HG02884 (cell line): ENCODE measurements around the gene MDH1.
"Not testable (repeated sequence)": the region's sequence is repeated elsewhere in the genome, so short reads cannot be mapped to it uniquely, and the experiment has no call there.

ENCODE experiments used
- ATAC-seq: cut with Tn5 transposase; IDR thresholded peaks from one replicate; pipeline ENCODE4 v1.9.1; 2021; ENCODE audit warnings: mild to moderate bottlenecking, moderate library complexity; ENCODE audit not compliant: unreplicated experiment

Gene MDH1

DNA sequence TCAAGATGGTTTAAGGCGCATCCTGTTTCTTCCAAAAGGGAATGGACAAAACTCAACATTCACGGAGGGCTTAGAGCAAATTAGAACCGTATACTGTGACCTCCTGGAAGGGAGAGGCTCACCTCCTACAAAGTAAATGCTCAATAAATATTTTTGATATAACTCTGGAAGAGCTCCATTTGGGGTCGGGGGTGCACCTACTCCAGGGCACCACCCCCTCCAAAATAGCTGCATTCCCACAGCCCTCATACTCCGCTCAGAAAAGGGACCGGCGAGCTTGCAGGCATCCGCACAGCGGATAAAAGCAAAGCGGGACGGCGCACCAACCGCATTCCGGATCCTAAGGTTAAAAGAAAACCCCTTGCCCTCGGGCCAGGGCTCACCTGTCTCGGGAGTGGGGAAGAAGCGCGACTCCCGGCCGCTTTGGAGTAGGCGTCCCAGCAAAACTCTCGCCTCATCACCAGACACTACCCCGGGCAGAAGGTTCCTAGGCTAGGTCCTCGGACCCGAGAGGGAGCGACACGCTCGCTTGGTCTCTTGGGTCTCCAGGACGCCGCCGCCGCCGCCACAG is 864 bp upstream of the MDH1 start:
- no peak for ATAC-seq

DNA sequence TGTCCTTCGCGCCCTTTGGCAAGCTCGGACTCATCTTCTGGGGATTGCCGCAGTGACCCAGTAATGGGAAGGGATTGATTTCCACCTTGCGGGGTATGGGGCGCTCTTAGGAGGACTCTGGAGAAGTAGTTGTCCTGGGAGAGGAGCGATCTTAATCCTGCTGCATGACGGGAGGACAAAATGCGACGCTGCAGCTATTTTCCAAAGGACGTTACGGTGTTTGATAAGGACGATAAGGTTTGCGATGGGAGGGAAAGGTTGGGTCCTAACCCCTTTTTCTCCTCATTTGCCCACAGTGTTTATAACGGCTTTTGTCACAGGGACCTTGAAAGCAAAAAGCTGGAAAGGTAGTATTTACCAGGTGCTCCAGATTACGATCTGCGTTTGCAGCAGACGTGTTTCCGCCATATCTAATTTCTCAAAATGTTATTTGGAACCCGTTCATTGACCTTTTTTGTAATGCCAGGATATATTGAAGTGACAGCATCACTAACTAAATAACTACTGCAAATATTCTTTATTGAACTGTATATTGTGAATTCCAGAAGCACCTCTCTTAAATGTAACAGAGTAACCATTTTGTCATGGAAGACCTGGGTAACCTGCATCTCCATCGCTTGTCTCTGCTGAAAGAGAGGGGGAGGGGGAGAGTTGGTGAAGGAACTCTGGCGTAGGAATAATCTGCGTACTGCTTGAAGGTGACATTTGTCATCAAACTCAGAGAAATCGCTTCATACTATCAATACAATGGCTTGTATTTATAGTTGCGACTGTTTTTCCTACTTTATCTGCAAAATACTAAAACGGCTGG is 590 bp downstream of the MDH1 start:
- peak; percentile 5 for ATAC-seq

DNA sequence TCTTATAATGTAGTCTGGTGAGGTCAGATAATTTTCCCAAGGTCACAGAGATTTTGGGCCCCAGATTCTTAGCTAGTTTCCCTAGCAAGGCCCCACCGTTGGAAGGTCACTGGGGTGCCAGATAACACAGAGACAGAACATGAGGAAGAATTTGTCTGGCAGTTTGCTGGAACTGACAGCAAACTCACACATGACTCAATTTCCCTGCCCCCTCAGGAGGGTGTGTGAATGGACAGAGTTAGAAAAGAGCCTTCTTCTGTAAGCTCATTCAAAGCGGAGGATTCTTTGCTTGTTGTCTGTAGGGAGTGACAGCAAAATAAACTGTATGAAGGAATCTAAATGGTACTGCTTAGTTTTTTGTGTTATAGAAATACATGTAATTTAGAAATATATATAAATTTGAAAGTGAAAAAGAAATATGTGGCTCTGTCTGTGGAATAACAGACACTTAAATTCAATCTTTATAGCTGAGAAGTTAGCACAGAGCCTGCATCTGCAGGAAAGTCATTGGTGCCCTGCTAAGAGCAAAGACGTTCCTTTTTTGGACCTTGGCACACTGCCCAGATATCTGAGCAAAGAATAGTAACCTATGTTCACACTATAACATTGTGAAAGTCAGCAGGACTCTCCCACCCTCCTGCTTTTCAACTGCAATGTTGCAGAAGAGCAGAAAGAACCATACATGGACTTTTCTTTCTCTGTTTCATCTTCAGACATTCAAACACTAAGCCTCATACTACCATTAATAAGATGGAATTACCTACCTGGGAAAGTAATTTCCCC is 2.1 kb downstream of the MDH1 start:
- ATAC-seq, result no peak

DNA sequence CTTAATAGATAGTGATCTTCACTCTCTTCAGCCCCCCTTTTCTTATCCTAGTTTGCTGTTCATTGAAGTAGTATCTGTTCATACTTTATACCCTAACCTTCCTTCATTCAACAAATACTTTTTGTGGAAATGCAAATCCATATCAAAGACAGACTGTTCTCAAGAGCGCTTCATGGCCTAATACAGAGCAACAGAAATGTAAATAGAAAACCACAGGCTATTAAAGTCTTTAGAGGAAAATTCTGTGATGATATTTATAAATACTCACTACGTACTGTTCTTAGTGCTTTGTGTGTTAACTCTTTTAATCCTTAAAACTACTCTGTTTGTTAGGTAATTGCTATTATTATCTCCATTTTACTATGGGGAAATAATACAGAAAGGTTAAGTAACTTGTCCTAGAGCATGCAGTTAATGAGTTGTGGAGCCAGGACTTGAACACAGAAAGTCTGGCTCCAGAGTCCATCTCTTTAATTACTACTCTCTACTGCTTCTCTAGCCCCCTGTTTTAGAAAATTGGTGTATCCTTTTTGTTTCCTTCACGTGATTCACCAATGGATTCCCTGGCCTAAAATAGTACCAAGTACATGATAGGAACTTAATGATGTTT is 2.9 kb downstream of the MDH1 start:
- ATAC-seq, result no peak

DNA sequence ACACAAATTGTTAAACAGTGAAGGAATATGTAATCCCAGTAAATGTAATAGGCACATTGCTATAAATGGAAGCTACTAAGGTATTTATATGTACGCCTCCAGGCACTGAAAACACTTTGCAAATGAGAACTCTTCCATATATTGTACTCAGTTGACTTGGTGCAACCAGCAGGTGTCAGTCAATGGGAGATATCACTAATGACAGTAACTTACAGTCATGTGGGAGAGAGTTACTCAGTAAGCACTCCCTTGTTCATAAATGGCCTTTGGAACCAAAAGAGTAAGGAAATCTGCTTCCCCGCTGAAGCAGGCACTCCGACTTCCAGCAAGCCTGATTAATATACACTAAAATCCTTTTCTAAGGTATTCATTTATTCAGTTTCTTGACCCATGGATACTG is 5.9 kb downstream of the MDH1 start:
- ATAC-seq, result no peak

DNA sequence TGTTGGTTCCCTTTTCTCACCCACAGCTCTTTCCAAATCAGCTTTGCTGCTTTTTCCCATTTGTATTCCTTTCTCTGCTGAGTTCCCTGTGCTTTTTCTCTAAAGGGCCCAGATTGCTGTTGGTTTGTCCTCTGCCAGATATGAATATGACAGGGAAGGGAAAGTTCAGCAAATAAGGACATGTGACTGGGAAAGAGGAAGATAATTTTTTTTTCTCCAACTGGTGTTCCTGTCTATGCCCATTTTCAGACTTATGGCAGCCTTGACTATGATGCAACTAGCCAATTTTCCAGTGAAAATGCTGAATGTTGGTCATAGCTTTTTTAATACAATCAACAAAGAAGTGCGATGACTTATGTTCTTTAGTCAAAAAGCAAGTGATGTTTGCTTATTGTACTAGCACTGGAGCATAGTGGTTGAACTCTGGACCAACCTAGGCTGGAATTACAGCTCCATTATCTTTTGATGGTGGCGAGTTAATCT is 7.7 kb downstream of the MDH1 start:
- no peak for ATAC-seq

DNA sequence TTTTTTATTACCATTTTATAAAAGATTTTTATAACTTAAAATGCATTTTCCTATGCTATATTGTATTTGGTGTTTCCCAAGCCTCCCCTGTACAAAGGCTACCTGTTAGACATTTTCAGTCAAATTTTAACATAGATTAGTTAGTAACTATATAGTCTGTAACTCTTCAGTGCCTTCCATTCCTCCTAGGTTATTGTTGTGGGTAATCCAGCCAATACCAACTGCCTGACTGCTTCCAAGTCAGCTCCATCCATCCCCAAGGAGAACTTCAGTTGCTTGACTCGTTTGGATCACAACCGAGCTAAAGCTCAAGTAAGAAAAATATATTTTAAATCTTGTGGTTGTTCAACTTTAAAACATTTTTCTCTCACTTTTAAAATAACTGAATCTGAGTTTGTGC is 10.2 kb downstream of the MDH1 start:
- ATAC-seq, result no peak

DNA sequence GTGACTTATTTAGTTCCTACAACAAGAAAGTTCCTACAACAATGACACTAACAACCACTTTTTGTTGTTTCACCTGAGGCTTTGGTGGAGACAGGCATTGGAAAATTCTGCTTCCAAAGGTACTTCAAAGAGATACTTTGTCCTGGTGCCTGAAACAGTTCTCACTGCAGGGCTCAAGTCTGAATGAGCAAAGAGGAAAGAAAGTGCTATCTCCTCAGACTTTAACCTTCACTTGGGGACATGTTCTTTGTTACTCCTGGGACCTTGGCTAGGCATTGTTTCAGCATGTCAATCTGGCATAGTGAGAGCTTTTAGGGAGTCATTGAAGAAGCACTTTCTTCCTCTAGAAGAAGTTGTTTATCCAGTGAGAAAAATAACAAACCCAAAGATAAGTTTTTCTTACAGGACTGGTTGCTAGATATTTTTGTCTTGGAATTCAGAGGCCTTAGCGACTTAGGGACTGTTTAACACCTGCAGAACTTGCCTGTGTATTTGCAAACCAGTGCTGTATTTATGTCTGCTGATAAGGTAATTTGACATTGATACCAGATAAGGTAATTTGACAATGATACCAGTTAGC is 12.2 kb downstream of the MDH1 start:
- no peak for ATAC-seq

DNA sequence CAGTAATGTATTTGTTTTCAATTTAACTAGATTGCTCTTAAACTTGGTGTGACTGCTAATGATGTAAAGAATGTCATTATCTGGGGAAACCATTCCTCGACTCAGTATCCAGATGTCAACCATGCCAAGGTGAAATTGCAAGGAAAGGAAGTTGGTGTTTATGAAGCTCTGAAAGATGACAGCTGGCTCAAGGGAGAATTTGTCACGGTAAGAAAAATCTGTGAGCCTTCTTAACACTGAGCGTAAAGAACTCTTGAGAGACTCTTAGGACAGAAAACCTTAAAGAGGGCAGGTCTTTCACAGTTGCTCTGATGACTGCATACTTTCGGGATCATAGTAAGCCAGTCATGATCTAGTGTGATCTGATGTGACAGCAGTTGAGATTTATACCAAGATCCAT is 15.9 kb downstream of the MDH1 start:
- no peak for ATAC-seq

DNA sequence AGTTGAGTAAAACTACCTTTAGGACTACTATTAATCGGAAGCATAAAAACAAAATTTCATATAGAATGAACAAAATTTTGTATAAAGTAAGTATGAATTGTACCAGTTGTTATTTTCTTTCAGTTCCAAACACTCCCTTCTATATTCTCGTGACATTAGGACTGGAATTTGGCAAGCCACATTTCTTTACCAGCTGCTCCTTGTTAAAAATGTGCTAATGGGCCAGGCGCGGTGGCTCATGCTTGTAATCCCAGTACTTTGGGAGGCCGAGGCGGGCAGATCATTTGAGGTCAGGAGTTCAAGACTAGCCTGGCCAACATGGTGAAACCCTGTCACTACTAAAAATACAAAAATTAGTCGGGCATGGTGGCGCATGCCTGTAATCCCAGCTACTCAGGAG is 20.1 kb downstream of the MDH1 start:
- ATAC-seq, result not testable (repeated sequence)

DNA sequence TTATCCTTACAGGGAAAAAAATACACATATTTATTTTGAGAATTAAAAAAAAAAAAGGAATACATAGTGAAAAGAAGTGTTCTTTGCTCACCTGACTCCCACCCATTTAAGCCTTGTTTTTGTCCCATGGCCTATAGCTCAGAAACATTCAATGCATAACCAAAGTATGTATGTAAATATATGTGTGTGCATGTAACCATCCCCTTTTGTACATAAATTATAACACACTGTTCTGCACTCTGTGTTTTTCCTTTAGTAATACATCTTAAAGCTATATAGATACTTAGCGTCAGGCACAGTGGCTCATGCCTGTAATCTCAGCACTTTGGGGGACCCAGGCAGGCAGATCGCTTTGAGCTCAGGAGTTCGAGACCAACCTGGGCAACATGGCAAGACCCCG is 21.8 kb downstream of the MDH1 start:
- no peak for ATAC-seq

DNA sequence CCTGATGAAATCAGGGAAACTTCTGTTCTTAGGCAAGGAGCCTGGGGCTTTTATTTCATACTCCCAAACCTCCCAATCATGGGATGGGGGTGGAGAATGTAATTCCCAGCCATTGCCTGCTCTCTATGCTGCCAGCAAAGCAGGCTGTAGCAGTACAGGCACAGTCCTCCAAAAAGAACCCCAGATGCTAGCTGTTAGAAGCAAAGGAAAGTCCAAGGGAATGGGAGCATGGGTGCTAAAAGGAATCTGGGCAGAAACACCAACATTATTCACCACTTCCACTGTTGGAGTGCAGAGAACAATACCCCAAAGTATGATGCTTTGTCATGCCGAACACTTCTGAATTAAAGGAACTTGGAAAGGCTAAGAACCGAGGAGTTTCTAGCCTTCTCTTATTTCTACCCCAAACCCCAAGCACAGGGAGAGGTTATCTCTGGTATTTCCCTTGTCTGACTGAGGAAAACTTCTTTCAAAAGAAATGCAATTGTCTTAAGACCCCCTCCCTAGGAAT is 24.7 kb downstream of the MDH1 start:
- ATAC-seq, result no peak

DNA sequence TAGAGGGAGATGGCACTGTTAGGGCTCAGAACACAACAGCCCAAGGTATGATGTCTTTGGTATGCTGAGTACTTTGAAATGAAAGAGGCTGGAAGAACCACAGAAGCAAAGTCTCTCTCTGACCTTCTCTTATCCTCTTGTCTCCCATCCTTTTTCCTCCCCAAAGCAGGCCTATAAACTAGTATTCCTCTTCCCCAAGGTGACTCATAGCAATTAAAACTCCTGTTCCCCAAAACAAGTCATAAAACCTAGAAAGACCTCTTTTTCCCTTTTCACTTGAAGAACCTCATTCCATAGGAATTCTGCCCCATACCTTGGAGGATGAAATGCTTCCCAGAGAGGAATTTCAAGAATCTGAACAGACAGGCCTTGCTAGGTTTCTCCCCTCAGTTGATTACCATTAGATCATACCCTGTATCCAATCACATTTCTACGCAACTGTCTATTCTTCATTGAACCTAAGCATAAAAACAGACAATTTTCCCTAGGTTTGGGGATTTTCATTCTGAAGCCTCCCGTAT is 25.7 kb downstream of the MDH1 start:
- no peak for ATAC-seq

DNA sequence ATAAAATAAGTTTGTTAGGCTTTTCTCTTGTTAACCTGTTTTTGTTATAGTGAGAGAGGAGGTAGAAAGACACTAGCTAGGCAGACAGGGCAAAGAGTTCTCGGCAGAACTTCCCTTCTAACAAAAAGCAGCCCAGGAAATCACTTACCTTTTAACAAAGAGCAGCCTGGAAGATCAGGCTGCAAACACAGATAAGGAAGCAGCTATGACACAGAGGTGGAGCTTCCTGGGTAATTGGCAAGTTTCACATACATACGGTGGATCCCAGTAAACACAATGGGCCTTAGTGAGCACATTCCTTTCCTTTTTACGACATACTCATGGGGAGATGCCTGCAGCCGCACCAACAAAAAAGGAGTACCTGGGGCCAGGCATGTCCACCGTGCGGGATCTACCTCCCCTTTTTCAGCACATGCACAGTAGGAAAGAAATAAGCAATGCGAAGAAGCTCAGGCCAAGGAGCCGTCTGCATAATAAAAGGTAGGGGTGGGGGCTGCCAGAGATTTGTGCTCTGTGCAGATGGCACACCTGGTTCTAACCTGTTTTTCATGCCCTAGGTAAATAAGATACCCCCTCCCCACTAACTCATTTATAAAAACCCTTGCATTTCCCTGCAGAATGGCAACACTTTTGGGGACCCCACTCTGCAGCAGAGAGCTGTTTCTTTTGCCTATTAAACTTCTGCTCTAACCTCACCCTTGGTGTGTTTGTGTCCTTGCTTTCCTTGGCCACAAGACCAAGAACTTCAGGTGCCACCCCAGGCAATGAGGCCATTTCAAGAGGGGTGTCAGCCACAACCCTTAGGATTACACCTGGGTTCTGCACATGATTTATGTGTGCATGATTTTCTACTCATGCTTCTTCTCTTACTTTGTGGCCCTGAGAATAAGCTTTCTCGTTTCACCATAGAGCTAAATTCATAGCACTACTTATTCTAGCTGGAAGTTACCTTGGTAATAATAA is 26.5 kb downstream of the MDH1 start:
- ATAC-seq, result no peak

DNA sequence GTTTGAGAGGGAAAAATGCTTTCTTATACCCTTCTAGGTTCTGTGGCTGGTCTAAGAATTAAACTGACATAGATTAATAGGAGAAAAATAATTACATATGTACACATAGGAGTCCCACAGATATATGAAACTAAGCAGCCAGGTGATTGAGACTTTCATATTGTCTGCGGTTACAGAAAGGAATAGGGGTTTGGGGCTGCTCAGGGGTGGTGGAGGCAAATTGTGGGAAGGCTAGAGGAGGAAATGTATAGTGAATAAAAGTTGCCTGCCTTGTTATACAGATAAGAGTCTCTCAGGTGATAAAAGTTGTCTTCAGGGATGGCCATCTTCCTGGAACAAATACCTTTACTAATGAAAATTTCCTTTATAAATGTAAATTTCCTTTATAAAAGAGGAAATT is 28.6 kb downstream of the MDH1 start:
- ATAC-seq, result no peak

DNA sequence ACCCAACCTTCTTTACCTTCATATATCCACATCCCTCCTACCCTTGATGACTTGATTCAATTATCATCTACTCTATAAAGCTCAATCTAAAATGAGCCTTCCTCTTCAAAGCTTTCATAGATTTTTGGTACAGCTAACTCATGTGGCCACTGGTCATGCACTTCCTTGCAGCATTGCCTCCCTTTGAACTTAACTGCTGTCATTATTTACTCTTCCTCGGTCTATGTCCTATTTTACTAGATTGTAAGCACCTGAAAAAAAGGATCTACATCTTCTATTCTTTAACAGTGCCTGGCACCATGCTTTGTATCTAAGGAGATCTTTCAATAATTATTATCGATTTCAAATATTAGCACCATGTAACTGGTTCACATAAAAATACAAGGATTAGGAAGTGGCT is 30.6 kb downstream of the MDH1 start:
- ATAC-seq, result no peak

DNA sequence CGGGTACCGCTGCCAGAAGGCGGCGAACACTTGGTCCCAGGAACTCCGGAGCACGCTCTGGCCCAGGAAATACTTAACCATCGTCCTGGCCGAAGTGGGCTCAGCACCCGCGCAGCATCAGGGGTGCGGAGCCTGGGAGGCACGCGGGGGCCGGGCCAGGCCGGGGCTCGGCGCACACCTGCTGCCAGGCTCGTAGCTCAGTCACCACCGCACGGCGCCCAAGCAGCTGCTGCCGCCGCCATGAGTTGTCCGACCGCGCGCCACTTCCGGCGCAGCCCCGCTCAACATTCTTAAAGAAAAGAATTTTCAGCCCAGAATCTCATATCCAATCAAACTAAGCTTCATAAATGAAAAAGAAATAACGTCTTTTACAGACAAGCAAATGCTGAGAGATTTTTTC is 34.0 kb downstream of the MDH1 start:
- ATAC-seq, result no peak

DNA sequence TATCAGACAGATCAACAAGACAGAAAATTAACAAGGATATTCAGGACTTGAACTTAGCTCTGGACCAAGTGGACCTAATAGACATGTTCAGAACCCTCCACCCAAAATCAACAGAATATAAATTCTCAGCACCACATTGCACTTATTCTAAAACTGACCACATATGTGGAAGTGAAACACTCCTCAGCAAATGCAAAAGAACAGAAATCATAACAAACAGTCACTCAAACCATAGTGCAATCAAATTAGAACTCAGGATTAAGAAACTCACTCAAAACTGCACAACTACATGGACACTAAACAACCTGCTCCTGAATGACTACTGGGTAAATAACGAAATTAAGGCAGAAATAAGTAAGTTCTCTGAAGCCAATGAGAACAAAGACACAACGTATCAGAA is 35.0 kb downstream of the MDH1 start:
- not testable (repeated sequence) for ATAC-seq

DNA sequence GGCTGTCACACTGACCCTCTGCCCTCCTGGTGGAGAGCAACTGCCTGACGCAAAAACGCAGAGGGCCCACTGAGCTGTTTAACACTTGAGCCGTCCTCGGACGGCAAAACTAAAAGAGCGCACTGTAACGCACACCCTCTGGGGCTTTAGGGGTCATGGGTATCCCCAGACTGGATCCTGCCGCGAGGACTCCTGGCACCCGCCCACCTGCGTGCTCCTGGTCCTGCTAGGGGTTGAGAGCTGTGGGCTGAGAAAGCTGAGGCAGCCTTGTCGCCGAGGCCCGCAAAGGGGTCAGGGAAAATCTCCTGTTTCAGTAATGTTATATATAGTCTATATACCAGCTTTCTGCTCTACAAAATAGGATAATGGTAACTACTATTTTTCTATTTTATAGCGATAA is 39.1 kb downstream of the MDH1 start:
- ATAC-seq, result no peak
